ENCODE data around the gene INTS2.
"Not testable (repeated sequence)": the region's sequence is repeated elsewhere in the genome, so short reads cannot be mapped to it uniquely, and the experiment has no call there.

Gene INTS2

GRCh38 chr17:61943117-61943516 is 15.3 kb upstream of the INTS2 start:
- H3K4me3 ChIP-seq (ENCODE audit: low read depth, low read length): no peak overlapping the region
- no peak for TF ChIP-seq POLR2A (IDR thresholded peaks at IDR 0.05; ENCODE audit: extremely low read depth, insufficient read length)
- no peak for TF ChIP-seq CTCF (IDR thresholded peaks at IDR 0.05; ENCODE audit: low read depth, low read length)
- no peak for TF ChIP-seq MYC (IDR thresholded peaks at IDR 0.05; ENCODE audit: low read depth, low read length)
- TF ChIP-seq, protein P1, sequence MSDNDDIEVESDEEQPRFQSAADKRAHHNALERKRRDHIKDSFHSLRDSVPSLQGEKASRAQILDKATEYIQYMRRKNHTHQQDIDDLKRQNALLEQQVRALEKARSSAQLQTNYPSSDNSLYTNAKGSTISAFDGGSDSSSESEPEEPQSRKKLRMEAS (IDR thresholded peaks at IDR 0.05; ENCODE audit: low read depth, low read length): no peak
- DNase-seq (ENCODE audit: low read depth): no peak

- no peak overlapping the region for H3K4me3 ChIP-seq (ENCODE audit: low read depth, low read length)
- DNase-seq (ENCODE audit: low read depth): no peak
- no peak for TF ChIP-seq POLR2A (IDR thresholded peaks at IDR 0.05; ENCODE audit: extremely low read depth, insufficient read length)
- no peak for TF ChIP-seq CTCF (IDR thresholded peaks at IDR 0.05; ENCODE audit: low read depth, low read length)
- TF ChIP-seq MYC (IDR thresholded peaks at IDR 0.05; ENCODE audit: low read depth, low read length): no peak
- TF ChIP-seq, protein P1 (IDR thresholded peaks at IDR 0.05; ENCODE audit: low read depth, low read length): no peak
Measured at GRCh38 chr17:61942085-61942484, 14.3 kb upstream of the INTS2 start.

GRCh38 chr17:61928101-61928436 is 287 bp upstream of the INTS2 start:
- DNase-seq (ENCODE audit: low read depth): no peak
- TF ChIP-seq MYC (IDR thresholded peaks at IDR 0.05; ENCODE audit: low read depth, low read length): no peak
- TF ChIP-seq, protein P1 (IDR thresholded peaks at IDR 0.05; ENCODE audit: low read depth, low read length): no peak
- TF ChIP-seq CTCF (IDR thresholded peaks at IDR 0.05; ENCODE audit: low read depth, low read length): no peak
- TF ChIP-seq POLR2A (IDR thresholded peaks at IDR 0.05; ENCODE audit: extremely low read depth, insufficient read length): no peak
- H3K4me3 ChIP-seq (ENCODE audit: low read depth, low read length): peak overlapping the region; percentile 90

DNA sequence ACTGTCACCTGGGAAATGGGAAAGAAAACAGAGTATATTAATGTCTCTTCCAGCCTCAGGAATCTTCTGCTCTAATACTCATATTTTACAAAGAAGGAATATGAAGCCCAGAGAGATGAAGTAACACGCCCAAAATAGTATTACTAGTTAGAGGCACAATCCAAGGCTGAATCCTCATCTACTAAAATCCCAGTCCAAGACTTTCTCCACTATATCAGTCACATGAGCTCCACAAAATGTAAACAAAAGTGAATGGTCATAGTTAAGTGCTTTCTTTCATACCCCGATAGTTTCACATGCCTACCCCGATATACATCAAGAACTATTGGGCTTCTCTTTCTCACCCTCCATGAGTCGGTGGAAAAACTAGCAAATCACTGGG is 965 bp downstream of the INTS2 start:
- no peak for DNase-seq (ENCODE audit: low read depth)
- peak overlapping the region; percentile 90 for H3K4me3 ChIP-seq (ENCODE audit: low read depth, low read length)
- TF ChIP-seq, protein P1 (IDR thresholded peaks at IDR 0.05; ENCODE audit: low read depth, low read length): no peak
- no peak for TF ChIP-seq CTCF (IDR thresholded peaks at IDR 0.05; ENCODE audit: low read depth, low read length)
- TF ChIP-seq POLR2A (IDR thresholded peaks at IDR 0.05; ENCODE audit: extremely low read depth, insufficient read length): no peak
- no peak for TF ChIP-seq MYC (IDR thresholded peaks at IDR 0.05; ENCODE audit: low read depth, low read length)

DNA sequence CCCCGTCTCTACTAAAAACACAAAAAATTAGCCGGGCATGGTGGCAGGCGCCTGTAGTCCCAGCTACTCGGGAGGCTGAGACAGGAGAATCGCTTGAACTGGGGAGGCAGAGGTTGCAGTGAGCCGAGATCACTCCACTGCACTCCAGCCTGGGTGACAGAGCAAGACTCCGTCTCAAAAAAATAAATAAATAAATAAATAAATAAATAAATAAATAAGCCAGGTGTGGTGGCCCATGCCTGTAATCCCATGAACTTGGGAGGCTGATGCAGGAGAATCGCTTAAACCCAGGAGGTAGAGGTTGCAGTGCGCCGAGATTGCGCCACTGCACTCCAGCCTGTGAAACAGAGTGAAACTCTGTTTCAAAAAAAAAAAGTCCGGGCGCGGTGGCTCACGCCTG is 12.6 kb downstream of the INTS2 start:
- H3K4me3 ChIP-seq (ENCODE audit: low read depth, low read length); DNase-seq (ENCODE audit: low read depth): not testable (repeated sequence)

- no peak for DNase-seq (ENCODE audit: low read depth)
- TF ChIP-seq CTCF (IDR thresholded peaks at IDR 0.05; ENCODE audit: low read depth, low read length) (no peak), POLR2A (IDR thresholded peaks at IDR 0.05; ENCODE audit: extremely low read depth, insufficient read length) (no peak), MYC (IDR thresholded peaks at IDR 0.05; ENCODE audit: low read depth, low read length) (no peak)
- TF ChIP-seq, protein P1 (IDR thresholded peaks at IDR 0.05; ENCODE audit: low read depth, low read length): no peak
- H3K4me3 ChIP-seq (ENCODE audit: low read depth, low read length): no peak overlapping the region
Measured at GRCh38 chr17:61908292-61909037, 19.3 kb downstream of the INTS2 start.

Data from NB4 (cell line).